K562 (cell line): ENCODE measurements around the gene COL24A1. TPM values are rescaled to one million over a fixed set of nuclear protein-coding genes. Genes with fewer than 3 reads are reported as not detected.

ENCODE experiments used
- ATAC-seq: fragments of 200-7000 bp; cut with Tn5 transposase; 3 replicates; pipeline ENCODE4 v1.9.1; 2020; ENCODE audit warnings: moderate library complexity
- BruUV-seq: library from RNA; stranded (reverse); fragments of 400-500 nt; replicated peaks from 2 replicates; lab custom pipeline; 2021; lab: Mats Ljungman, UMichigan
- CTCF ChIA-PET: fragments of 300-600 bp; formaldehyde crosslinking; extraction: SDS; loops from one replicate; lab custom pipeline; 2021; ENCODE audit warnings: low intra/inter-chr PET ratio; lab: Yijun Ruan, JAX
- POLR2A ChIA-PET: fragments of 300-600, 350-650 bp; sonication (Branson Sonifier 250); formaldehyde crosslinking; extraction: SDS; loops from one replicate; lab custom pipeline; 2021; ENCODE audit warnings: antibody characterized with exemption, inconsistent platforms; lab: Yijun Ruan, JAX
- DNase-seq, 4 experiments: peaks; one replicate each; pipeline versions ENCODE4 v3.0.0 to v3.0.0-alpha.2; 2011 to 2018; ENCODE audit warnings: low spot score in 3 of 4, mixed read lengths in 3 of 4; ENCODE audit errors: extremely low read depth in 1 of 4
- FAIRE-seq: peaks from 2 replicates; lab custom pipeline; 2011; peaks lifted over from hg19 to GRCh38; lab: Jason Lieb, UNC
- H2AFZ ChIP-seq: 2 replicates; pipeline ENCODE4 v1.6.0; 2011; ENCODE audit warnings: low read depth, low read length, control low read depth, inconsistent platforms
- H3K27ac ChIP-seq: fragments of 200-600 bp; 3 replicates; pipeline ENCODE4 v1.8.0; 2011; ENCODE audit warnings: low read depth, mild to moderate bottlenecking, control low read depth, inconsistent platforms, low read length, moderate library complexity, mixed read lengths; ENCODE audit errors: extremely low read depth
- H3K27me3 ChIP-seq, 2 experiments: fragments of 300-600 bp in 1 of 2; 2 replicates in 1 of 2; 3 replicates in 1 of 2; pipeline versions ENCODE4 v1.6.0 to v1.8.0; 2011; ENCODE audit warnings: inconsistent platforms in 2 of 2, low read length in 2 of 2, mild to moderate bottlenecking in 1 of 2, mixed read lengths in 1 of 2, moderate library complexity in 1 of 2; ENCODE audit not compliant: control insufficient read depth in 2 of 2, insufficient read depth in 2 of 2
- H3K36me3 ChIP-seq: fragments of 300-600 bp; 3 replicates; pipeline ENCODE4 v1.8.0; 2011; ENCODE audit warnings: mild to moderate bottlenecking, low read length, inconsistent platforms; ENCODE audit not compliant: control insufficient read depth, insufficient read depth
- H3K4me1 ChIP-seq, 2 experiments: fragments of 200-600 bp in 1 of 2; replicated peaks in 1 of 2; 2 replicates in 1 of 2; 3 replicates in 1 of 2; pipeline versions ENCODE4 v1.5.1 to v1.8.0; 2011; ENCODE audit warnings: inconsistent platforms in 2 of 2, low read length in 2 of 2, mild to moderate bottlenecking in 1 of 2, mixed read lengths in 1 of 2, moderate library complexity in 1 of 2; ENCODE audit not compliant: control insufficient read depth in 2 of 2, insufficient read depth in 2 of 2
- H3K4me2 ChIP-seq: 2 replicates; pipeline ENCODE4 v1.6.1; 2011; ENCODE audit warnings: low read length, control low read depth, inconsistent platforms, mixed read lengths; ENCODE audit not compliant: insufficient read depth
- H3K4me3 ChIP-seq: fragments of 200-600 bp; sonication (generic), shearing (Covaris generic); 2 replicates; pipeline ENCODE4 v1.5.1; 2016; ENCODE audit warnings: control low read depth, inconsistent platforms
- H3K79me2 ChIP-seq: fragments of 200-600 bp; 3 replicates; pipeline ENCODE4 v1.8.0; 2011; ENCODE audit warnings: low read length, inconsistent platforms; ENCODE audit not compliant: control insufficient read depth, insufficient read depth
- H3K9ac ChIP-seq, 2 experiments: 2 replicates each; pipeline versions ENCODE4 v1.6.0 to v1.6.1; 2011; ENCODE audit warnings: low read depth in 2 of 2, low read length in 2 of 2, control low read depth in 1 of 2, inconsistent platforms in 1 of 2, mild to moderate bottlenecking in 1 of 2, mixed read lengths in 1 of 2; ENCODE audit not compliant: insufficient read depth in 1 of 2
- H3K9me1 ChIP-seq: one replicate; pipeline ENCODE4 v1.6.0; 2011; ENCODE audit warnings: inconsistent platforms, mild to moderate bottlenecking, low read length, moderate library complexity; ENCODE audit not compliant: control insufficient read depth, insufficient read depth
- H3K9me3 ChIP-seq: replicated peaks from 2 replicates; pipeline ENCODE4 v1.5.1; 2011; ENCODE audit warnings: low read depth, low read length, inconsistent platforms; ENCODE audit not compliant: control insufficient read depth, insufficient read depth
- H4K20me1 ChIP-seq: replicated peaks from 2 replicates; pipeline ENCODE4 v1.6.1; 2011; ENCODE audit warnings: low read length, inconsistent platforms, mixed read lengths; ENCODE audit not compliant: control insufficient read depth, insufficient read depth
- CBX1 ChIP-seq: sonication (generic); IDR thresholded peaks from 2 replicates; pipeline ENCODE4 v1.6.1; 2016; ENCODE audit warnings: antibody characterized with exemption, low read depth, mild to moderate bottlenecking
- NCOA4 ChIP-seq: fragments of 450-650 bp; IDR thresholded peaks from 2 replicates; pipeline ENCODE4 v1.6.1; 2018; ENCODE audit warnings: mild to moderate bottlenecking; ENCODE audit not compliant: partially characterized antibody
- PHF21A ChIP-seq: fragments of 450-650 bp; IDR thresholded peaks from 2 replicates; pipeline ENCODE4 v1.6.1; 2017; ENCODE audit warnings: low read depth, borderline replicate concordance
- RHOXF2B ChIP-seq: fragments of 250-450 bp; sonication (Bioruptor Pico); conservative IDR thresholded peaks from 2 replicates; pipeline ENCODE4 v1.5.1; 2021
- TRIM24 ChIP-seq, 2 experiments: fragments of 450-650 bp; IDR thresholded peaks; 2 replicates each; pipeline ENCODE4 v1.6.1; 2016
- TSC22D4 ChIP-seq: fragments of 450-650 bp; IDR thresholded peaks from 2 replicates; pipeline ENCODE4 v1.6.1; 2016; ENCODE audit warnings: missing genetic modification characterization, missing biosample characterization, control low read depth
- ZNF133 ChIP-seq: fragments of 250-450 bp; sonication (Bioruptor Pico); IDR thresholded peaks from 2 replicates; pipeline ENCODE4 v1.4.0; 2020; ENCODE audit warnings: mild to moderate bottlenecking
- ZNF695 ChIP-seq: fragments of 450-650 bp; formaldehyde crosslinking; IDR thresholded peaks from 2 replicates; pipeline ENCODE4 v1.4.0; 2020; ENCODE audit warnings: mild to moderate bottlenecking, moderate library complexity
- in situ Hi-C: fragments of 300-500 bp; cut with MboI; formaldehyde crosslinking; loops from 4 replicates; pipeline ENCODE4 v1.15.0; 2018; ENCODE audit warnings: inconsistent platforms, mixed read lengths
- intact Hi-C: fragments of 100-400 bp; cut with micrococcal nuclease; formaldehyde crosslinking; loops from 2 replicates; pipeline ENCODE4 v1.14.2; 2022
- polyA plus RNA-seq, 8 experiments: library from polyadenylated mRNA; depleted of rRNA in 4 of 8; stranded (reverse) in 5 of 8; unstranded in 3 of 8; fragments of >200 nt; fragmentation: Nextera tagmentation in 2 of 8; fragmentation: Illumina TruSeq in 1 of 8; extraction: Ambion mirVana in 2 of 8; extraction: Trizol in 1 of 8; gene quantifications; 2 replicates each; pipeline versions ENCODE4 v1.2.1 to v1.2.3, GENCODE V29; 2011 to 2014; ENCODE audit warnings: inconsistent platforms in 1 of 8, missing spikeins in 1 of 8
- total RNA-seq, 7 experiments: library from RNA; depleted of rRNA in 6 of 7; stranded (reverse); fragments of >200 nt in 6 of 7; fragmentation: Illumina TruSeq in 2 of 7; extraction: Trizol in 2 of 7; gene quantifications; 2 replicates each; pipeline versions ENCODE4 v1.2.1 to v1.2.3, GENCODE V29; 2011 to 2021; ENCODE audit warnings: low replicate concordance in 1 of 7
- TF ChIP-seq, protein P1 (sequence below), 2 experiments: fragments of 250-450 bp in 1 of 2; fragments of 450-650 bp in 1 of 2; sonication (Bioruptor Pico) in 1 of 2; IDR thresholded peaks; 2 replicates each; pipeline versions ENCODE4 v1.6.1 to v1.8.0; 2016 to 2021; ENCODE audit warnings: mild to moderate bottlenecking in 2 of 2, moderate library complexity in 2 of 2, missing compliant biosample characterization in 1 of 2, missing genetic modification characterization in 1 of 2
- TF ChIP-seq, protein P2 (sequence below): fragments of 250-450 bp; sonication (Bioruptor Pico); IDR thresholded peaks from 2 replicates; pipeline ENCODE4 v1.9.0; 2021; ENCODE audit warnings: mild to moderate bottlenecking, inconsistent platforms
- TF ChIP-seq, protein P3 (sequence below): sonication (generic); formaldehyde crosslinking; IDR thresholded peaks from 2 replicates; pipeline ENCODE4 v1.8.0; 2022; ENCODE audit warnings: mild to moderate bottlenecking, missing genetic modification reagents

COL24A1 gene
- total and polyA plus RNA-seq, 9 of the 15 experiments (the other 6 are each of a cell fraction or from before 2014, with no cell fraction given): 0.01 to 0.06 (median 0.03) TPM; not detected in 2

DNA sequence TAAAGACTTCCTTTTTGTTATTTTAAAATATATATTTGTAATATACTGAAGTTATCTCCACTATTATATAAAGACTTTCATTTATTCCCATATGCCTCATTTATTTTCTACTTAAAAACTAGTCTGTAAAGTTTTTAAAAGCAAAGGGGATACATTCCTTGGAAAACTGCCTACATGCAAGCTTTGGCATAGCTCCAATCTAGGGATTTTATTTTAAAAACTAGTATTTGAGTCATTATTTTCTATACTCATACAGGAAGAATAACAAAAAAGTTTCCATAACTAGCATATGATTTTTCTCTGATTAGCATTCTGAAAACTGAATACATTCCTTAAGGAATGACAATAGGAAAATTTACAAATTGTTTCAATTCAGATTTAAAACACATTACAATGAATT lies 88.9 kb downstream of the COL24A1 start:
- no peaks in the 10 kb centered on the region for H3K36me3 ChIP-seq
- H3K4me2 ChIP-seq: no peak overlapping the region
- BruUV-seq: no TSS peak
- H2AFZ ChIP-seq: no peak overlapping the region
- ATAC-seq: no peak
- CTCF ChIA-PET: no interaction called here
- intact Hi-C loops (no loop called here), in situ Hi-C loops (no loop called here)
- no peak for DNase-seq
- no peaks in the 10 kb centered on the region for H3K27me3 ChIP-seq
- POLR2A ChIA-PET: no interaction called here
- no peak overlapping the region for H3K4me3 ChIP-seq
- H4K20me1 ChIP-seq: no peaks in the 10 kb centered on the region
- H3K4me1 ChIP-seq: no peaks in the 10 kb centered on the region
- H3K9me1 ChIP-seq: no peaks in the 10 kb centered on the region
- H3K27ac ChIP-seq: no peak overlapping the region
- no peaks in the 10 kb centered on the region for H3K9me3 ChIP-seq
- H3K9ac ChIP-seq: no peak overlapping the region
- no peak for FAIRE-seq
- TF ChIP-seq ZNF133: no peak
- TF ChIP-seq, protein P1, sequence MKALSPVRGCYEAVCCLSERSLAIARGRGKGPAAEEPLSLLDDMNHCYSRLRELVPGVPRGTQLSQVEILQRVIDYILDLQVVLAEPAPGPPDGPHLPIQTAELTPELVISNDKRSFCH (CRISPR knock-in tag; IDR thresholded peaks at IDR 0.05): no peak
- TF ChIP-seq, protein P1 (tag; IDR thresholded peaks at IDR 0.05): no peak
- no peak for TF ChIP-seq NCOA4
- TF ChIP-seq CBX1: no peak
- no peak for TF ChIP-seq PHF21A
- TF ChIP-seq, protein P2, sequence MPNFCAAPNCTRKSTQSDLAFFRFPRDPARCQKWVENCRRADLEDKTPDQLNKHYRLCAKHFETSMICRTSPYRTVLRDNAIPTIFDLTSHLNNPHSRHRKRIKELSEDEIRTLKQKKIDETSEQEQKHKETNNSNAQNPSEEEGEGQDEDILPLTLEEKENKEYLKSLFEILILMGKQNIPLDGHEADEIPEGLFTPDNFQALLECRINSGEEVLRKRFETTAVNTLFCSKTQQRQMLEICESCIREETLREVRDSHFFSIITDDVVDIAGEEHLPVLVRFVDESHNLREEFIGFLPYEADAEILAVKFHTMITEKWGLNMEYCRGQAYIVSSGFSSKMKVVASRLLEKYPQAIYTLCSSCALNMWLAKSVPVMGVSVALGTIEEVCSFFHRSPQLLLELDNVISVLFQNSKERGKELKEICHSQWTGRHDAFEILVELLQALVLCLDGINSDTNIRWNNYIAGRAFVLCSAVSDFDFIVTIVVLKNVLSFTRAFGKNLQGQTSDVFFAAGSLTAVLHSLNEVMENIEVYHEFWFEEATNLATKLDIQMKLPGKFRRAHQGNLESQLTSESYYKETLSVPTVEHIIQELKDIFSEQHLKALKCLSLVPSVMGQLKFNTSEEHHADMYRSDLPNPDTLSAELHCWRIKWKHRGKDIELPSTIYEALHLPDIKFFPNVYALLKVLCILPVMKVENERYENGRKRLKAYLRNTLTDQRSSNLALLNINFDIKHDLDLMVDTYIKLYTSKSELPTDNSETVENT: no peak
- TF ChIP-seq TSC22D4: no peak
- no peak for TF ChIP-seq RHOXF2B (CRISPR knock-in tag)
- no peak for TF ChIP-seq ZNF695 (CRISPR knock-in tag)
- TF ChIP-seq TRIM24 (IDR thresholded peaks at IDR 0.05): no peak
- TF ChIP-seq, protein P3, sequence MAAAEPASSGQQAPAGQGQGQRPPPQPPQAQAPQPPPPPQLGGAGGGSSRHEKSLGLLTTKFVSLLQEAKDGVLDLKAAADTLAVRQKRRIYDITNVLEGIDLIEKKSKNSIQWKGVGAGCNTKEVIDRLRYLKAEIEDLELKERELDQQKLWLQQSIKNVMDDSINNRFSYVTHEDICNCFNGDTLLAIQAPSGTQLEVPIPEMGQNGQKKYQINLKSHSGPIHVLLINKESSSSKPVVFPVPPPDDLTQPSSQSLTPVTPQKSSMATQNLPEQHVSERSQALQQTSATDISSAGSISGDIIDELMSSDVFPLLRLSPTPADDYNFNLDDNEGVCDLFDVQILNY (CRISPR knock-in tag): no peak
- no peaks in the 10 kb centered on the region for H3K79me2 ChIP-seq
